ENCODE measurements around the gene DCDC2C. TPM values are rescaled to one million over a fixed set of nuclear protein-coding genes. Genes with fewer than 3 reads are reported as not detected.

The DCDC2C gene
- total and polyA plus RNA-seq, 2 experiments from 2014 or later: not detected

DNA sequence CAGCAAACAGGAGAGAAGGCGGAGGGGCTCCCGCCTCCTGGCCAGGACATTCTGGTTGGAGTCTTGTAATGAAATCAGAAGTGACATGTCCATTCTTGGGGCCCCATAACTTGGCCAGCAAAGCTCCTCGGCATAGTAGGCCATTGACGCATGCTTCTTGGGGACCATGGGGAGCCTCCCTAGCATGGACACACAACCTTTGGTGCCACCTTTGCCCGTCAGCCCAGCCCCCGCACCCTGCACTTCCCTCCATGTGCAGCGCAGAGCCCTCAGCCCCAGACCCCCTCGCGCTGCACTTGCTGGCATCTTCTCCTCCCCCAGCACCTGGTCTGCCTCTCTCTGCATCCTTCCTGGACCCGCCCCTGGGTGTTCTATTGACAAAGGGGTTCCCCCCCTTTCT, 23.1 kb downstream of the DCDC2C start:
- Histone ChIP-seq H3K4me1 (ENCODE audit: insufficient read depth) (no peaks in the 10 kb centered on the region), H3K9me3 (ENCODE audit: low read depth) (no peaks in the 10 kb centered on the region), H2AFZ (no peak overlapping the region), H3K27me3 (no peaks in the 10 kb centered on the region), H3K4me2 (no peak overlapping the region), H4K20me1 (ENCODE audit: insufficient read depth, poor library complexity, severe bottlenecking) (no peaks in the 10 kb centered on the region), H3K4me3 (no peak overlapping the region), H3K79me2 (no peaks in the 10 kb centered on the region), H3K27ac (no peak overlapping the region), H3K36me3 (replicated peaks; ENCODE audit: insufficient read depth, low read depth) (no peaks in the 10 kb centered on the region), H3K9me2 (replicated peaks; ENCODE audit: insufficient read depth) (no peaks in the 10 kb centered on the region)
- 91% methylated on average over 10 of the region's 10 CpGs for WGBS (ENCODE audit: low lambda C conversion rate, missing lambda C conversion rate)
- DNase-seq (ENCODE audit: low spot score): no peak
- no peak for TF ChIP-seq EZH2 (IDR thresholded peaks at IDR 0.05; ENCODE audit: borderline replicate concordance)
- no peak for TF ChIP-seq EZH2phosphoT487 (IDR thresholded peaks at IDR 0.05; ENCODE audit: low read depth, severe bottlenecking, unreplicated experiment)
- TF ChIP-seq CTCF (IDR thresholded peaks at IDR 0.05; ENCODE audit: poor library complexity): no peak

DNA sequence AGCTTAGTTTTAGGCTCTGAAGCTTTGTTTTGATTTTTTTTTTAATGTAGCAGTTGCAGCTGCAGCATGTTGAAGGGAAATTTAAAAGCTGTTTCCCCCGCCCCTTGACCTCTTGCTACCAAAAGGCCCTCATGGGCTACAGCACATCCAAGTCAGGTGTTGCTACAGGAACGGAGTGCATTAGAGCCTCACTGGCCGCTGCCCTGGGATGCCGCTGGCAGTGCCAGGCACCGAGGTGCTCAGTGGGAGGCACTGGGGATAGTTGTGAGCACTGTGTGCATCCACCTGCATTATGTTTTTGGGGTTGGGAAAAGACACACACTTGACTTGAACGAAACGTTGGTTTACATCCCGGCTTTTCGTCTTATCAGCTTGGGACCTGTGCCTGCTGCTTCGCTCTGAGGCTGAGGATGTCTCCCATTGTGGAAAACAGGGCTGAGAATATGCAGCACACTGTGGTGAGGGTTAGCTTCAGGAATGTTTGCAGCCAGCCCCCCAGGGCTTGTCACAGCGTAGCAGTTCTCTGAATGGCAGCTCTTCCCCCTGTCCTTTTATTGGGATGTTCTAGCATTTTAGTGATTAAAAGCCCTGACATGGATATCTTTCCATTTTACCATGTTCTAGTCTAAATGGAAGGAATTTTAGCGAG, 24.1 kb downstream of the DCDC2C start:
- WGBS (ENCODE audit: low lambda C conversion rate, missing lambda C conversion rate): 54% methylated on average over 12 of the region's 12 CpGs
- H3K9me3 ChIP-seq (ENCODE audit: low read depth): no peaks in the 10 kb centered on the region
- no peak overlapping the region for H3K27ac ChIP-seq
- H3K4me3 ChIP-seq: no peak overlapping the region
- no peaks in the 10 kb centered on the region for H3K9me2 ChIP-seq (replicated peaks; ENCODE audit: insufficient read depth)
- no peaks in the 10 kb centered on the region for H3K36me3 ChIP-seq (replicated peaks; ENCODE audit: insufficient read depth, low read depth)
- H3K4me2 ChIP-seq: peak overlapping the region; percentile 74
- H3K4me1 ChIP-seq (ENCODE audit: insufficient read depth): no peaks in the 10 kb centered on the region
- H3K27me3 ChIP-seq: no peaks in the 10 kb centered on the region
- DNase-seq (ENCODE audit: low spot score): no peak
- H2AFZ ChIP-seq: no peak overlapping the region
- TF ChIP-seq EZH2phosphoT487 (IDR thresholded peaks at IDR 0.05; ENCODE audit: low read depth, severe bottlenecking, unreplicated experiment) (no peak), CTCF (IDR thresholded peaks at IDR 0.05; ENCODE audit: poor library complexity) (no peak), EZH2 (IDR thresholded peaks at IDR 0.05; ENCODE audit: borderline replicate concordance) (no peak)
- H4K20me1 ChIP-seq (ENCODE audit: insufficient read depth, poor library complexity, severe bottlenecking): no peaks in the 10 kb centered on the region
- no peaks in the 10 kb centered on the region for H3K79me2 ChIP-seq

- peak; percentile 72 for DNase-seq (ENCODE audit: low spot score)
Observed at GRCh38 chr2:3728104-3729054, 25.0 kb downstream of the DCDC2C start.

More at GRCh38 chr2:3728104-3729054, 25.0 kb downstream of the DCDC2C start:
- H3K9me3 ChIP-seq (ENCODE audit: low read depth): no peaks in the 10 kb centered on the region
- no peaks in the 10 kb centered on the region for H3K9me2 ChIP-seq (replicated peaks; ENCODE audit: insufficient read depth)
- H2AFZ ChIP-seq: no peak overlapping the region
- no peaks in the 10 kb centered on the region for H4K20me1 ChIP-seq (ENCODE audit: insufficient read depth, poor library complexity, severe bottlenecking)
- TF ChIP-seq EZH2 (IDR thresholded peaks at IDR 0.05; ENCODE audit: borderline replicate concordance) (no peak), CTCF (IDR thresholded peaks at IDR 0.05; ENCODE audit: poor library complexity) (peak; percentile 58)
- no peaks in the 10 kb centered on the region for H3K79me2 ChIP-seq
- no peak overlapping the region for H3K4me3 ChIP-seq
- 33% methylated on average over 22 of the region's 22 CpGs for WGBS (ENCODE audit: low lambda C conversion rate, missing lambda C conversion rate)
- H3K27me3 ChIP-seq: no peaks in the 10 kb centered on the region
- H3K36me3 ChIP-seq (replicated peaks; ENCODE audit: insufficient read depth, low read depth): no peaks in the 10 kb centered on the region
- H3K27ac ChIP-seq: no peak overlapping the region
- no peaks in the 10 kb centered on the region for H3K4me1 ChIP-seq (ENCODE audit: insufficient read depth)
- peak overlapping the region; percentile 74 for H3K4me2 ChIP-seq
